Measurements from ENCODE around the gene PLEKHA6. TPM values are rescaled to one million over a fixed set of nuclear protein-coding genes. Genes with fewer than 3 reads are reported as not detected.

The PLEKHA6 gene
- total RNA-seq, 6 experiments from 2014 or later = 16.6 to 31.1 (median 22.1) TPM

DNA sequence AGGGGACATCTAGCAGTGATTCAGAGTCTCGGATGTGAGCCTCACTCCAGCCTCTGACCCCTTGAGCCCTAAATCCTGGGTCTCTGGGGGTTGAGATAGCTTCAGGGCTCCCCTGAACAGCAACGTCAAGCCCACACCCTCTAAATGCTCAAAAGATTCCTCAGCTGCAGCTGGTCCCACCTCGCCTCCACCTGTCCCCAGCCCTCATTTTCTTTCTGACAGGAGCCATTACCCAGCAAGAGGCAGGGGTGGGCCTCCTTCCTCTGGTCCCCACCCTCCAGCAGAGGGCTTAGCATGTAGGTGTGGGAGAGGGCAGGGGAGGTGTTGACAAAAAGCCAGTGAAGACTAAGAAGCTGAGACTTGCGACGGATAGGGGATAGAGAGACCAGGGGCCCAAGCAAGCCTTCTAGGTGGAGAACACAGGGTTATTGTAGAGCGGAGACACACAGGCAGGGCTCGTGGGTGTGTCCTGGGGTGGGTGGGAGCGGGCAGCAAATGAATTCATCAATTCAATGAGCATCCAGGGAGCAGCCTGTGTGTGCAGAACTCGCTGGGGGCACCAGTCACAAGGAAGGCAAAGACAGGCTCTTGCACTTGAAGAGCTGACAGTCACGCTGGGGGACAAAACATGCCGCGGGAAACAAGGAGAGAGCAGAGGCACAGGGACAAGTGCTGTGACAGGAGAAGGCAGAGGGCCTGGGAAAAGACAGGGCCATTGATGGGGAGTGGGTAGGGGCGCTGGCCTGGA, 97.0 kb downstream of the PLEKHA6 start:
- WGBS (ENCODE audit: insufficient coverage, low coverage, low lambda C conversion rate, missing lambda C conversion rate) = 86% methylated on average over 11 of the region's 13 CpGs
- Histone ChIP-seq H3K36me3 (peaks cover 0 to 12% (median 2%) of the 10 kb centered on the region in 4 donors), H3K9me3 (no peaks in the 10 kb centered on the region), H3K27ac (no peak overlapping the region), H3K4me1 (peaks cover 0 to 66% (median 31%) of the 10 kb centered on the region in 4 donors), H3K27me3 (no peaks in the 10 kb centered on the region), H3K4me3 (no peak overlapping the region)
- TF ChIP-seq POLR2A (IDR thresholded peaks at IDR 0.05) = no peak
- TF ChIP-seq, protein P1, sequence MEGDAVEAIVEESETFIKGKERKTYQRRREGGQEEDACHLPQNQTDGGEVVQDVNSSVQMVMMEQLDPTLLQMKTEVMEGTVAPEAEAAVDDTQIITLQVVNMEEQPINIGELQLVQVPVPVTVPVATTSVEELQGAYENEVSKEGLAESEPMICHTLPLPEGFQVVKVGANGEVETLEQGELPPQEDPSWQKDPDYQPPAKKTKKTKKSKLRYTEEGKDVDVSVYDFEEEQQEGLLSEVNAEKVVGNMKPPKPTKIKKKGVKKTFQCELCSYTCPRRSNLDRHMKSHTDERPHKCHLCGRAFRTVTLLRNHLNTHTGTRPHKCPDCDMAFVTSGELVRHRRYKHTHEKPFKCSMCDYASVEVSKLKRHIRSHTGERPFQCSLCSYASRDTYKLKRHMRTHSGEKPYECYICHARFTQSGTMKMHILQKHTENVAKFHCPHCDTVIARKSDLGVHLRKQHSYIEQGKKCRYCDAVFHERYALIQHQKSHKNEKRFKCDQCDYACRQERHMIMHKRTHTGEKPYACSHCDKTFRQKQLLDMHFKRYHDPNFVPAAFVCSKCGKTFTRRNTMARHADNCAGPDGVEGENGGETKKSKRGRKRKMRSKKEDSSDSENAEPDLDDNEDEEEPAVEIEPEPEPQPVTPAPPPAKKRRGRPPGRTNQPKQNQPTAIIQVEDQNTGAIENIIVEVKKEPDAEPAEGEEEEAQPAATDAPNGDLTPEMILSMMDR (IDR thresholded peaks at IDR 0.05) = no peak
- ATAC-seq = no peak
- DNase-seq = no peak
- intact Hi-C loops (cut with DNase I) = no loop called here

GRCh38 chr1:204261746-204262505, 97.8 kb downstream of the PLEKHA6 start:
- TF ChIP-seq POLR2A (IDR thresholded peaks at IDR 0.05) = no peak
- TF ChIP-seq, protein P1 (IDR thresholded peaks at IDR 0.05) = no peak
- H3K36me3 ChIP-seq = peaks cover 0 to 16% (median 5%) of the 10 kb centered on the region in 4 donors
- intact Hi-C loops (cut with DNase I) = no loop called here
- peaks cover 0 to 59% (median 28%) of the 10 kb centered on the region in 4 donors for H3K4me1 ChIP-seq
- no peak overlapping the region for H3K4me3 ChIP-seq
- no peaks in the 10 kb centered on the region for H3K27me3 ChIP-seq
- peak overlapping the region in 1 of 3 donors; percentile 36 for H3K27ac ChIP-seq
- ATAC-seq = no peak
- H3K9me3 ChIP-seq = no peaks in the 10 kb centered on the region
- 82% methylated on average over 2 of the region's 13 CpGs for WGBS (ENCODE audit: insufficient coverage, low coverage, low lambda C conversion rate, missing lambda C conversion rate)
- no peak for DNase-seq

DNA sequence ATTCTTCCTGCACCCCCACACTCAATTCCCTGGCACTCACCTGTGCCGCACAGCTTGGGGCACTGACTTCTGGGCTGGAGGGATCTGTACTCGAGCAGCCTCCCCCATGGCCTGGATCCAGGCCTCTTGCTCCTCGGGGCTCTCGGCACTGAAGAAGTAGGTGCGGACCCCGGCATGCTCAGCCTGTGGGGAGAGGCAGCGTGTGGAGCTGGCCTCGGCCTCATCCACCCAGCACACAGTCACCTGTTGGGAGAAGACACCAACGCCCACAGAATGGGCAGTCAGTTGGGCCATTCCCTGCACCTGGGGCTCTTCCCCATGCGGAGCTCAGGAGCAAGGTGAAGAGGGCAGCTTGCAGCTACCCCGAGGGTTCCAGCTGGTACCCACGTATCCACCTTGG, 98.5 kb downstream of the PLEKHA6 start:
- H3K36me3 ChIP-seq = peaks cover 0 to 16% (median 7%) of the 10 kb centered on the region in 4 donors

GRCh38 chr1:204260601-204261197, 99.0 kb downstream of the PLEKHA6 start:
- Histone ChIP-seq H3K27ac (peak overlapping the region in 2 of 3 donors; percentile 48 to 63), H3K27me3 (no peaks in the 10 kb centered on the region), H3K36me3 (peaks cover 0 to 16% (median 7%) of the 10 kb centered on the region in 4 donors), H3K9me3 (no peaks in the 10 kb centered on the region), H3K4me1 (peaks cover 0 to 58% (median 28%) of the 10 kb centered on the region in 4 donors), H3K4me3 (no peak overlapping the region)
- WGBS (ENCODE audit: insufficient coverage, low coverage, low lambda C conversion rate, missing lambda C conversion rate) = 0% methylated on average over 3 of the region's 14 CpGs
- ATAC-seq (peak; percentile 62 to 70 (median 65)), DNase-seq (peak; percentile 73 to 92 (median 86))
- intact Hi-C loops (cut with DNase I) = no loop called here
- no peak for TF ChIP-seq POLR2A (IDR thresholded peaks at IDR 0.05)
- TF ChIP-seq, protein P1 (IDR thresholded peaks at IDR 0.05) = no peak

More for the DNA sequence above, 98.5 kb downstream of the PLEKHA6 start:
- Histone ChIP-seq H3K4me1 (peaks cover 0 to 59% (median 28%) of the 10 kb centered on the region in 4 donors), H3K27ac (peak overlapping the region in 2 of 3 donors; percentile 27 to 36), H3K4me3 (no peak overlapping the region), H3K9me3 (no peaks in the 10 kb centered on the region), H3K27me3 (no peaks in the 10 kb centered on the region)
- no peak for DNase-seq
- WGBS (ENCODE audit: insufficient coverage, low coverage, low lambda C conversion rate, missing lambda C conversion rate) = 53% methylated on average over 7 of the region's 12 CpGs
- peak in 2 of 4 donors; percentile 2 to 3 for ATAC-seq
- TF ChIP-seq, protein P1 (IDR thresholded peaks at IDR 0.05) = no peak
- no peak for TF ChIP-seq POLR2A (IDR thresholded peaks at IDR 0.05)
- intact Hi-C loops (cut with DNase I) = no loop called here

All from right lobe of liver (tissue), 6 donors.